Limb (tissue), 2 donors: Measurements from ENCODE around the gene FGD3.

Experiments used
- DNase-seq, 2 donors: peaks; one replicate each; pipeline ENCODE4 v3.0.0-alpha.2; 2016; ENCODE audit errors: extremely low spot score in 2 of 2

FGD3 gene

DNA sequence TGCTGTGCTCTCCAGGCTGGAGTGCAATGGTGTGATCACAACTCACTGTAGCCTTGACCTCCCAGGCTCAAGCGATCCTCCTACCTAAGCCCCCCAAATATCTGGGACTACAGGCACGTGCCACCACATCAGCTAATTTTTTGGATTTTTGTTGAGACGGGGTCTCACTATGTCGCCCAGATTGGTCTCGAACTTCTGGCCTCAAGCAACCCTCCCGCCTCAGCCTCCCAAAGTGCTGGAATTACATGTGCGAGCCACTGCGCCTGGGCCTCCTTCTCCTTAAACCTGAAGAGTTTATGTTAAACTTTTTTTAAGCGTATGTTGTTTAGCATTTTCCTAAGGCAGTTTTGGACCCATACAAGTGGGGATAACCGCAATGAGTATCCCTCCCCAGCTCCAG lies 80.4 kb downstream of the FGD3 start:
- no peak for DNase-seq

DNA sequence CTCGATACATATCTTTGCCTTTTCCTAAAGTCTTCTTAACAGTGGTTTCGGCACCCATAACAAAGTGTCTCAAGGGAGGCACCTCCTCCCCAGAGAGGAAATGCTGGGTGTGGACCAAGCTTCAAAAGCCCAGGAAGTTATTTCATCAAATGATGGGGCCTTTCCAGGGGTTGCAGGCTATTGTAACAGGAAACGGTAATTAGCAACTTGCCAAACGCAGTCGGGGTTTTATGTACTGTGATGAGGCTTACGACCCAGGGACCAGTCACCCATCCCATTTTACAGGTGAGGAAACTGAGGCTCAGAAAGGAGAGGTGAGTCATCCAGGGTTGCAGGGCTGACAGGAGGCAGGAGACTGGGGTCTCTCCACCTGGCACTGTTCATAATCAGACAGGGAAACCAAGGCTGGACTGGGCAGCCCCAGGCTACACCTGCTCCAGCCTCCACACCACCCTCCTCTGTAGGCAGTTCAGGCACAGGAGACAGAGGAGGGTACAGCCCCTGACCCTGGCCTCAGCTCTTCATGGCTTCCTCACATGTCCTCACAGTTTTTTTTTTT lies 81.2 kb downstream of the FGD3 start:
- DNase-seq, result no peak

DNA sequence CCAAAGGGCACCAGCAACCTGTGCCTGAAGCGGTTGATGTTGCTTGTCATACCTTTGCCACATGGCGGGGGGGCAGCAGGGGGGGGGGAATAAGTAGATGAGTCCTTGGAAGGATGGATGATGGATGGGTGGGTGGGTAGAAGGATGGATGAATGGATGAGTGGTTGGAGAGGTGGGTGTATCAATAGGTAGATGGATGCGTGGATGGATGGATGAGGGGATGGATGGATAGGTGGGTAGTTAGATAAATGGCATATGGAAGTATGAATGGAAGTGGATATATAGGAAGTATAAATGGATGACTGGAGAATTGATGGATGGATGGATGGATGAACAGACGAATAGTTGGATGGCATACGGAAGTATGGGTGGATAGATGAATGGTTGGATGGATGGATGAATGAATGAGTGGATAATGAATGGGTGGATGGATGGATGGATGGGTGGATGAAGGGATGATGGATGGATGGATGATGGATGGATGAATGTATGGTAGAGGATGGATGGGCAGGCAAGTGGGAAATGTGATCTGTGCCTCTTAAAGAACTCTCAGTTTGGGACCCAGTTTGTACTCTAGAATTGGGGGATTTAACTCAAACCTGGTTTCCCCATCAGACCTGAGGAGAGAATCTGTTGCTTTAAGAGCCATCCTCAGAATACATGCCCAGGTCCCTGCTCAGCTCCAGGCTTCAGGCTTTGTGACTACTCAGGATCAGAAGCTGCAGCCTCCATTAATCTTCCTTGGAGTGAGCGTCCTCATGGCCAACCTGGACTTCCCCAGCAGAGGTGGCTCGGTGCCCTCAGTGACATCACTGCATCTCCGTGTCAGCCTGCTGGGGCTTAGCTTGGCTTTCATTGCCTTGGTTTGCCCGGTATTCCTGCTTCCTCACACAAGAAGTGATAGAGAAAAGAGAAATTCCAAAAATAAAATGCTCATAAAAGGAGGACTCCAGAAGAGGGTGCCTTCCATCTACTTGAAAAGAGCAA lies 83.6 kb downstream of the FGD3 start:
- no peak for DNase-seq

DNA sequence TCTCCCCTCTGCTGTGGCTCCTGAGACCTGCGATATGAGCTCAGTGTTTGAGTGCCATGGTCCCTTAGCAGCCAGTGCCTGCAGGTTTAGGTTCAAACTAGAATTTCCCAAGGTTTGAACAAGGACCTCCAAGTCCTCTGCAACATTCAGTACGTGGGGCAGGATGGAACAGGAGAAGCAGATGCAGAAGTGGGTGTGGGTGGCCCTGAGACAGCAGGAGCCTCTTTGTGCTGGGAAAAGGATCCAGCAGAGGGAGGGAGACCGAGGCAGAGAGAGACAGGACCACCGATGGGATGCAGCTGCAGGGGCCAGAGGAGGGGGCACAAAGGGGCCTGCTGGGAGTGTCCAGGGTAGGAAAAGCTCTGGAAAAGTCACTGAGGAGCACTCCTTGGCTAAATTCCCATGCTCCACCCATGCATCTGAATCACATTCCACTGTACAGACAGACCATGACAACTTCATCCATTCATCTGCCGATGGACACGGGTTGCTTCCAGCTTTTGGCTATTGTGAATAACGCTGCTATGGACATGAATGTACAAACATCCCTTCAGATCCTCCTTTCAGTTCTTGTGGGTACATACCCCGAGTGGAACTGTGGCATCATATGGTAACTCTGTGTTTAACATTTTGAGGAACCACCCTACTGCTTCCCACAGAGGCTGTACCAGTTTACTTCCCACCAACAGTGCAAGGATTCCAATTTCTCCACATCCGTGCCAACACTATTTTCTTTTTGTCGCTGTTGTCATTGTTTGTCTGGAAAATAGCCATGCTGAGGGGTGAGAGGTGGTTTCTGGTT lies 84.5 kb downstream of the FGD3 start:
- no peak for DNase-seq

DNA sequence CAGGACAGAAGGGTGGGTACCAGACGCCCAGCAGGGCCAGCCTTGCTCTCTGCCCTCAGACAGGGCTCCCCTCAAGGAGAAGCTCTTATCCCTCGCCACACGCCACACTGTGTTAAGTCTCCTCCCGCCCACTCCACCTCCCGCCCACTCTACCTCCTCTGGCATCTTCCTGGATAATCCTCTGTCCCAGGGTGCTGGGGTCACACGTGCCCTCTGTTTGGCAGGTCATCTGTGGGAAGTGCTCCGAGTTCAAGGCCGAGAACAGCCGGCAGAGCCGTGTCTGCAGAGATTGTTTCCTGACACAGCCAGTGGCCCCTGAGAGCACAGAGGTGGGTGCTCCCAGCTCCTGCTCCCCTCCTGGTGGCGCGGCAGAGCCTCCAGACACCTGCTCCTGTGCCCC lies 85.2 kb downstream of the FGD3 start:
- DNase-seq, result no peak

DNA sequence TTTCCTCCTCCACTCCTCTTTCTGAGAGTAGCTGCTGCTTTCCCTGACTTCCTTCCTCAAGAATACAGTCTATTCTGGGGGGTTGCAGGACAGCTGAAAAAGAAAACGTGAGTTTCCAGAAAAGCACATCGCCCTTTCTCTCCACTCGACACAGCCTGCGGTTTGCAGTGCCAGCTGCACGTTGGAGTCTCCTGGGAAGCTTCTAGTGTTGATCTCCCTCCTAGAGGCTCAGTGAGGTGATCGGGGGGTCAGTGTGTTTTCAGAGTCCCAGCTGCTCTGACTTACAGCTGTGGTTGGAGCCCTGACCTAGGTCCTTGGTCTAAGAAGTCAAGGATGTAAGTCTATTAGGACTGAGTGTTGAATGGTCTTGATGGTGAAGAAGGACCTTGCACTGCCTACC lies 86.2 kb downstream of the FGD3 start:
- DNase-seq, result no peak

DNA sequence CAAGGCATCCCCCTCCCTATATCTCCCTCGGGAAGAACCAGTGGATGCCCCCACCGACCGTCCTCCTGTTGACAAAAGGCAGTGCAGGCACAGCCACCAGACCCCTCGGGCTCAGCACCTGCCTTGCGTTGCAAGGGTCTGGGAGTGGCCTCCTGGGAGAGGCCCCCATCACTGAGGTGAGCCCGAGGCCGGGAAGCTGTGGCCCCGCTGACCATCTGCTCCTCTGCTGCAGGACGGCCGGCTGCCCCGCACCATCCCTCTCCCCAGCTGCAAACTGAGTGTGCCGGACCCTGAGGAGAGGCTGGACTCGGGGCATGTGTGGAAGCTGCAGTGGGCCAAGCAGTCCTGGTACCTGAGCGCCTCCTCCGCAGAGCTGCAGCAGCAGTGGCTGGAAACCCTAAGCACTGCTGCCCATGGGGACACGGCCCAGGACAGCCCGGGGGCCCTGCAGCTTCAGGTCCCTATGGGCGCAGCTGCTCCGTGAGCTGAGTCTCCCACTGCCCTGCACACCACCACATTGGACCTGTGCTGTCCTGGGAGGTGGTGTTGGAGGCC lies 87.9 kb downstream of the FGD3 start:
- DNase-seq, result no peak

DNA sequence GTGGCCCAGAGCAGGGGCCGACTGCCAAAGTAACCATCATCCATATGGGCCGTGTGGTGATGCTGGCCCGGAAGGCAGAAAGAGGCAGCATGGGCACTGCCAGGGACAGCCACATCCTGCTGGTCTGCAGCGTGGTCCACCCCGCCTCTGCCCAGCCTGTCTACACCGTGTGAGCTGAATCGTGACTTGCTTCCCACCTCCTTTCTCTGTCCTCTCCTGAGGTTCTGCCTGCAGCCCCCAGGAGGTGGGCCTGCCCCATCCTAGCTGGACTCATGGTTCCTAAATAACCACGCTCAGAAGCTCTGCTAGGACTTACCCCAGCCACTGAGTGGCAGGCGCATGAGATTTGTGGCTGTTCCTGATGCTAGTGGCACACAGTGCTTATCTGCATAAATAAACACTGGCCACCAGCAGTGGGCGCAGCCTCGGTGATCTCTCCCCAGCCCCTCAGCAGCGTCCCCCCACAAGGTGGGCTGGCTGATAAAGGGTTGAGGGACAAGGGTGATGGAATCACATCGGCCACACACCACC lies 88.6 kb downstream of the FGD3 start:
- no peak for DNase-seq

DNA sequence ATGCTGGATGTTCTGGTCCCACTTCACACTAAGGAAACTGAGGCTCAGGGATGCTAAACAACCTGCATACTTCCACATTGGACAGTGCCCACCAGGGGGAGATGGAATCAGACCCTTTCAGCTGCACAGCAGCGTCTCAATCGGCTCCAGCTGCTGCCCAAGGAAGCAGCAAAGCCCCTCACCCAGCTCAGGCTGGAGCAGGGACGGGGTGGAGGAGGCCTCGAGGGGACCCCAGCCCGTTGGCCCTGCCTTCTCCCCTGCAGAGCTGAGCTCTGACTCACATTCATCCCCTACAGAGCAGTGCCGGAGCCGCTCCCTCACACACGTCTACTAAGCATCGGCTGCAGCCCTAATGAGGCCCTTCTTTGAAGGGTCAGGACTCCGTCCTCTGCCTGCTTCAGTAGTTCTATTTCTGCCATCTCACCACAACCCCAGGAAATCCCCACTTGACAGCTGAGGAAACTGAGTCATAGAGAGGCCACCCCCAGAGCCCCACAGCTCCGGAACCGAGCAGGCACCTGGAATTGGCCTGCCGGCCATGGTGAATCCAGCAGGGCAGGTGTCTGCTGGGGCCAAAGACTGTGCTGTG lies 89.7 kb downstream of the FGD3 start:
- no peak for DNase-seq

DNA sequence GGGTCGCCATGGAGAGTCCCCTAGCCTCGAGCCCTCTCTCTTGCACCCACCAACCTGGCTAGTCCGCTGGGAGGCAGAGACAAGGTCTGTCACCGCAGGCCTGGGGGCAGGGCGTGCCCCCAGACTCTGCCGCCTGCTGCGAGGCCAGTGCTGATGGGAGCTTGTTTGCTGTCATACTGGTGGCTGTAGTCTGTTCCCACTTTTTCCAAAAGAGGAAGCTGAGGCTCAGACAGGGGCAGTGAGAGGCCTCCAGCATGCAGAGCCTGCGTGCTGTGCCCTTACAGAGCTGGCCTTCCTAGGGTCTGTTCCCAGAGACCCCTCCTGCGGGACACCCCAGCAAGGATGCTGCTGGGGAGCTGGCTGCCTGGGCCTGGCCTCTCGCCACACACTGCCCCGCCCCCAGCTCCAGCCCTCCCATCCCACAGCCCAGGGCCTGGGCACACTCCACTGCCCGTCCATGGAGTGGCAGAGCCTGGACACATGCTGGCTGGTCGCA lies 90.2 kb downstream of the FGD3 start:
- DNase-seq, result no peak

DNA sequence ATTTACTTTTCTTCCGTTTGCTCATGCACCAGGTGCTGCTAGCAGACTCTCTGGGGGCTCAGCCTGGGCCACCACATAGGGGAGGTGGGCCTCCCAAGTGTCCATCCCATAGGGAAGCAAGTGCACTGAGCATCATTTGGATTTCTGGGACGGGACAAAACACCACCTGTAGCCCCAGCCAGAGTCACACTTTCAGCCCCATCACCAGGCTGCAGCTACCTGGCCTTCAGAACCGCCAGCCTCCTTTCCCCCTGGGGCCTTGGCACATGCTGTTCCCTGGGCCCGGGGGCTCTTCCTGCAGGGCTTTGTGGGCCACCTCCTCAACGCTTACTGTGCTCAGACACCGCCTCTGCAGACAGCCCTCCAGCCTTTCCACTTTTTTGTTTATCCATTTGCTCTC lies 91.6 kb downstream of the FGD3 start:
- no peak for DNase-seq

DNA sequence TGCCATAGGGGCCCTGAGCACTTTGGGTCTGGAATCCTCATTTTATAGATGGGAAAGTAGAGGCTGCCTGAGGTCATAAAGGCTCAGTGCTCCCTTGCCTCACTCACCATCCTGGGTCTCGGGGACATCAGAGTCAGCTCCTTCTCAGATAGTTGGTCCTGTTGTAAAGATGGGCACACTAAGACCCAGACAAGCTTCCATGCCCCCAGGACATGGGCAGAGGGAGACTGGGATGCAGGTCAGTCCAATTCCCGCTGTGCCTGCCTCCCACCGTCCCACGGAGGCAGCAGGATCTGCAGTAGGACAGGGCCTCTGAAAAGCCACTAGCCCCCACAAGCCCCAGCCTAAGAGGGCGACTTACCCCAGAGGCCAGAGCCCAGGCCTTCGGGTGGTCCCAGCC lies 92.1 kb downstream of the FGD3 start:
- DNase-seq, result no peak

DNA sequence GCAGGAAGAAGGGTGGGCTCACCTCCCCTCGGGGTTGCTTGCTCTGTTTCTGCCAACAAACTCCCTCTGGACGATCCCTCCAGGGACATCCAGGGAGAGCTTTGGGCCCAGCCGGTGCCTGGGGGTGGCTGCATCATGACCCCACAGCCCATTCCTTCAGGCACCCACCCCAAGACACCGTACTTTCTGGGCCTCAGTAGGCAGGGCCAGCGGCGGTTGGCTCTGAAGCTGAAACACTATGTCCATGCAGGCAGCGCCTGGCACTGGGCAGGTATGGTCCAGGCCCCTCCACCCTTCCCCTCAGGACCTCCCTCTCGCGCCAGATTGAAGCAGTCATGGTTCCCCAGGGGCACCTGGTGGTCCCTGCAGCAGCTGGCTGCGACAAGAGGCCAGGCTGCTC lies 92.7 kb downstream of the FGD3 start:
- DNase-seq, result no peak

DNA sequence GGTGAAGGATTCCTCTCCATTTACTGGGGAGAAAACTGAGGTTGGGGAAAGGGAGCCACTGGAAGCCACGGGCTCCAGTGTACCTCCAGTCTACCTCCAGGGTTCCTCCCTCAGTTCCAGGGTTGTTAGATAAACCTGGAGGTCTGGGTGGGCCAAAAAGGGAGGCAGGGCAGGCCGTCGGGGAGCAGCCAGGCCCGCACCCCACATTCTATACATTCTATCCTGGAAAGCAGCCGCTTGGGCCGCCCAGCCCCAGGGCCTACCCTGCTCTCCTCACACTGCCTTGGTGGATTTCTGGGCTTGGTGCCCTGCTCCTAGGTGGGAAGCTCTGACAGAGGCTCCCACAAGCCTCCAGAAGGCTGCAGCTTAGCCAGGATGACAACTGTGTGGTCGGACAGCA lies 93.1 kb downstream of the FGD3 start:
- no peak for DNase-seq

DNA sequence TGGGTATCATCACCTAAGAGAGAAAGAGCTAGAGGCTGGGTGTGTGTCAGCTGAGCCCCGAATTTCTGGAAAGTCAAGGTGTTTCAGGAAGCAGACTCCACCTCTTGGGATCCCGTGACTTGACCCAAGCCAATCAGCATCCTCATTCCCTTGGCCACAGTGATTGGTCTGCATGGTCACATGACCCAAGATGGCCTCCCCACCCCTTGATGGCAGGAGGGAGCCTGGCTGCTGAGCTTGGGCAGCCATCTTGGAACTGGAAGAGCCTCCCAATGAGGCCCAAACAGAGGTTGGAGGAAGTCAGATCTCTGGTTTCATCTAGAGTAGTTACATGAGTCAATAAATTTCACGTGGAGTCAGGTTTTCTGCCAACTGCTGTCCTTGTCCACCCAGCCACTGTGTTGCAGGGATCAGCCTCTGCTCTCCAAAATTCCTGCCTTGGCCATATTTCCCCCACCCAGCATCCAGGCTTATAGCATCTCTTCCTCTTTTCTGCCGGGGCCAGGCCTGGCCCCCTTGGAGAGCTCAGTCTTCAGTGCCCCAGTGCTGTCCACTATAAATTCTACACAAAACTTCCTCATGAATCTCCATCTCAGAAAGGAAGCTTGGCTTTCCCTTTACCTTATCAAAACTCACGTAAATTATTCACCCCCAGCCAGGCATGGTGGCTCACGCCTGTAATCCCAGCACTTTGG lies 93.9 kb downstream of the FGD3 start:
- no peak for DNase-seq

DNA sequence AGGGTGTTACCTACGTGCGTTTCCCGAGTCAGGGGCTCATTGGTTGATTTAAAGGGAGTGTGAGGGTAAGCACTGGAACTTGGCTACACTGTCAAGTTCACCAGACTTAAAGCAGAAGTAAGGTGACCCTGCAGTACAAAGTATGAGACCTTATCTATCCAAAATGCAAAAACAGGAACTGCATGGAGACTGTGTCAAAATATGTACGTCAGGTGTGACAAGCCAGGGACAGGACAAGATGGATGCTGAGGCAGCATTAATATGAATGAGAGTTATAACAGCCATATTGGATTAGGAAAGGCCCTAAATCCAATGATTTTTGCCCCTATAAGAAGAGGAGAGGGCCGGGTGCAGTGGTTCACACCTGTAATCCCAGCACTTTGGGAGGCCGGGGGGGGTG lies 95.8 kb downstream of the FGD3 start:
- DNase-seq, result no peak

DNA sequence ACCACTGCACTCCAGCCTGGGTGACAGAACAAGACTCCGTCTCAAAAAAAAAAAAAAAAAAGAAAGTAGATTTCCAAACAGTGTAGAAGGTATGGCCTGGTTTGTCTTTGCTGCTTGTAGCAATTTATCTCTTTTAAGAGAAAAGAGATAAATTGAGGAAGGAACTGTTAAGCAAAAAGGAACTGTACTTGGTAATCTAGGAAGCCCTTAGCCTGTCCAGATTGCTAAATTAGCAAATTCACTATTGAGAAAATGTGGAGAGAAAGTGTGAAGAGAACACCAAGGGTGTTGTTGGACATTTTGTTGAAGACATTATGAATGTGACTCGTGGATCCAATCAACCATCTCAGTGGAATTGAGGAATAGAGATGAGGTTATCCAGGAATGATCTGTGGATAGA lies 98.2 kb downstream of the FGD3 start:
- no peak for DNase-seq

DNA sequence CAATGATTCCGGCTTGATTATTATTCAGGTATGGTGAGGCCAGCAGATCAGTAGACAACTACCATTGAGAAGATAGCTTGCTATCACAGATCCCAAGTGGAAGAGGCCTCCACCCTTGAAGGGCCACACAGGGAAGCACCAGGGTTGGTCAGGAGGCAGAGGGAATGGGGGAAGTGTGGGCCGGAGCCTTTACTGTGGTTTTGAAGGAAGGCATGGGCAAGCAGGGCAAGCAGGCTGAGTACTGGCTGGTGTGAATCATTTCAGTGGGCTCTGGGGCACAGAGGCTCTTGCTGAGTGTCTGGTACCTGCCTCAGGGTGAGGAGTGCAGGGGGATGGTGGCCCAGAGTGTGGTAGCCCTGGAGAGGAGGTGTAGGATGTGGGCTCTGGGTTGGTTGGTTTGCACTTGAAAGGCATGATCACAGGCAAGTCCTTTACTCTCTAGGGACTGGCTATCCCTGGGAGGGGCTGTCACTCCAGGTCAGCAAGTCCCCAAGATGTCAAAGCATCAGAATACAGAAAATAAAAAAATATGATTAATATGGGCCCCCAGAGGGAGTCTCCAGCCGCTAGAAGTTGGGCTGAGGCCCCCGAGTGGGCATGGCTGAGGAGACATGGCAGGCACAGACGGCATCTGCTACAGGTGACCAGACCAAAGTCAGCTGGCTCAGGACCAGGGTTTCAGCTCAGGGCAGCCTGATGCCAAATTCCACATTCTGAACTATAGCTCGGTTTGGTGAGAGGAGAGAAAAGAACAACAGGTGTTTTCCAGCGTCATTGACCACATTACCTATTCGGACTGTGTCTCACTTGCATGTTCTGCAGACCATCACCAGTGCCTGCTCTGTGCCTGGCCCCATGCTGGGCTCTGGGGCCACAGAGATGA lies 101.5 kb downstream of the FGD3 start:
- no peak for DNase-seq

DNA sequence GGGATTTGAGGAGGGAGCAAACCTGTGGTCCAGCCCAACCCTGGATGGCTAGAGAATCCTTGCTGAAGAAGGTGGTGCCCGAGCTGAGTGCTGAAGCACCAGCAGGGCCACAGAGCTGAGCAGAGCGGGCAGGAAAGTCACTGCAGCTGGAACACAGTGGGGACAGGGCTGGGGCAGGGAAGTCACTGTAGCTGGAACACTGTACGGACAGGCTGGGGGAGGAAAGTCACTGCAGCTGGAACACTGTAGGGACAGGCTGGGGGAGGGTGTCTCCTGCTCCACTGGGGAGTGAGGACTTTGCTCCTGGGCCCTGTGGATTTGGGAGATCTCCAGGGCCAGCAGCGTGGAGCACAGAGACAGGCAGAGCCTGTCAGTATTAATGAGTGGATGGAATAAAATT lies 102.2 kb downstream of the FGD3 start:
- DNase-seq, result no peak

DNA sequence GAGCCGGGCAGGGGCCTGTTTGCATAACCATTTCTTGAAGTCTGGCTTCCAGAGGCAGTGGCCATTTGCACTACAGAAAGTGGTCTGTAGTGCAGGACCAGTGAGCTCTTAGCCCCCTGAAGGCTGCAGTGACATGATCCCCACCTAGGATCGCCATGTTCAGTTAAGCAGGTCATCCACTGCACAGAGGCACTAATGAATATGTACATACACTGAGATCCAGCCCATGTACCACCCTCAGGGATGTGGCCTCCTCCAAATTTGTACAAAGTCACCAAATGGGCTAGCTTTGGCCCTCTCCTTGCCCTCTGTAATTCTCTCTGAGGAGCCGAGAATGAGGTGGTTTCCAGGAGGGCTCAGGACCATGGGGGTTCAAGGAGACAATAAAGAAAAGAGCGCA lies 102.9 kb downstream of the FGD3 start:
- no peak for DNase-seq
